Neuron (in vitro differentiated cells): Measurements from ENCODE around the gene COG5.

Experiments used
- H2AFZ ChIP-seq: one replicate; pipeline ENCODE4 v1.6.1; 2013; ENCODE audit warnings: low read depth, mild to moderate bottlenecking, inconsistent platforms, low read length, moderate library complexity
- H3K27me3 ChIP-seq: one replicate; pipeline ENCODE4 v1.6.1; 2013; ENCODE audit warnings: low read length; ENCODE audit not compliant: insufficient read depth
- H3K36me3 ChIP-seq: one replicate; pipeline ENCODE4 v1.6.1; 2013; ENCODE audit warnings: low read length; ENCODE audit not compliant: insufficient read depth
- H3K4me1 ChIP-seq: one replicate; pipeline ENCODE4 v1.6.1; 2013; ENCODE audit warnings: low read length; ENCODE audit not compliant: insufficient read depth
- H3K4me3 ChIP-seq: 2 replicates; pipeline ENCODE4 v1.5.1; 2013; ENCODE audit warnings: mild to moderate bottlenecking, low read length, moderate library complexity
- H3K9me3 ChIP-seq: one replicate; pipeline ENCODE4 v1.6.1; 2013; ENCODE audit warnings: low read length

The COG5 gene

DNA sequence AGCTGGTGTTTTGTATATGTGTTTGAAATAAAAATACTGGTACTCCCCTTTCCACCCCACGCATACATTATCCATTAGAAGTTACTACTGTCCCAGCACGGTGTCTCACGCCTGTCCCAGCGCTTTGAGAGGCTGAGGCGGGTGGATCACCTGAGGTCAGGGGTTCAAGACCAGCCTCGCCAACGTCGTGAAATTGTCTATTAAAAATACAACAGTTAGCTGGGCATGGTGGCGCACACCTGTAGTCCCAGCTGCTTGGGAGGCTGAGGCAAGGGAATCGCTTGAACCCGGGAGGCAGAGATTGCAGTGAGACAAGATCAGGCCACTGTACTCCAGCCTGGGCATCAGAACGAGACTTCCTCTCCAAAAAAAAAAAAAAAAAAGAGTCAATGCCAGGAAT lies 392.2 kb downstream of the COG5 start:
- Histone ChIP-seq H3K36me3 (no peaks in the 10 kb centered on the region), H3K9me3 (no peaks in the 10 kb centered on the region), H2AFZ (no peak overlapping the region), H3K27me3 (no peaks in the 10 kb centered on the region), H3K4me1 (peaks cover 20% of the 10 kb centered on the region), H3K4me3 (no peak overlapping the region)

DNA sequence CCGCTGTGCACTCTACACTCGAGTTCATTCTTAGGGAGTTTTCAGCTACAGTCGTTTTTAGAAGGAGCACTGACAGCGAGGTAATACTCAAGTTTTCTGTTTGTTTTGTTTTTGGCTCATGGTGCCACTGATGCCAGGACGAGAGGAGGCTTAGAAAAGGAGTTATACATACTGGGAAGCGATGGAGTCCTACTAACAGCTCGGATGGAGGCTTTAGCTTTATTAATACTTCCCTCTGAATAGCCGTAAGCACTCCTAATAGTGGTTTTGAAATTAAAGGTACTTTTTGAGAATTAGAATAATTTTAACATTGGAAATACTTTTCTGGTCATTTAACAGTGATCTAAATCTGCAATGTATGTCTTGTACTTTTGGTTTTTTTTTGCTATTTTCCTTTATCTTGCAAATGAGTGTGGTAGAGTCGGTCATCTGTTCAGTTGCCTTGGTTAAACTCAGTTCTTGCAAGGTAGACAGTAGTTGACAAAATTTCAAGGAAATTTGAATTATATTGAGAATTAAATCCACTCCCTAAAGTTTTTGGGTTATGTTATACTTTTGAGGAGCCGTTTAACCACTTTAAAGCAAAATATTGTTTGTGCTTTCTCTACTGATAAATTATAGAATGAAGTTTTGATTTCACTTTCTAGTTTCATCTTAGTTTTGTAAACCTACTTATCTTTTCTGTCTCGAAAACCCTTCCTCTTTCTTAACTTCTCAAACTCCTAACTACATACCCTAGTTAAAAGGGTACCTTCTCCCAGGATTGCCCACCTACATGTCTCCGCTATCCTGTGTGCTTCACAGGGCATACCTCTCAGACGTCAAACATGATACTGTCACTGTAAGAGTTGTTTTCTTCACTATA lies 393.4 kb downstream of the COG5 start:
- H3K36me3 ChIP-seq = no peaks in the 10 kb centered on the region

DNA sequence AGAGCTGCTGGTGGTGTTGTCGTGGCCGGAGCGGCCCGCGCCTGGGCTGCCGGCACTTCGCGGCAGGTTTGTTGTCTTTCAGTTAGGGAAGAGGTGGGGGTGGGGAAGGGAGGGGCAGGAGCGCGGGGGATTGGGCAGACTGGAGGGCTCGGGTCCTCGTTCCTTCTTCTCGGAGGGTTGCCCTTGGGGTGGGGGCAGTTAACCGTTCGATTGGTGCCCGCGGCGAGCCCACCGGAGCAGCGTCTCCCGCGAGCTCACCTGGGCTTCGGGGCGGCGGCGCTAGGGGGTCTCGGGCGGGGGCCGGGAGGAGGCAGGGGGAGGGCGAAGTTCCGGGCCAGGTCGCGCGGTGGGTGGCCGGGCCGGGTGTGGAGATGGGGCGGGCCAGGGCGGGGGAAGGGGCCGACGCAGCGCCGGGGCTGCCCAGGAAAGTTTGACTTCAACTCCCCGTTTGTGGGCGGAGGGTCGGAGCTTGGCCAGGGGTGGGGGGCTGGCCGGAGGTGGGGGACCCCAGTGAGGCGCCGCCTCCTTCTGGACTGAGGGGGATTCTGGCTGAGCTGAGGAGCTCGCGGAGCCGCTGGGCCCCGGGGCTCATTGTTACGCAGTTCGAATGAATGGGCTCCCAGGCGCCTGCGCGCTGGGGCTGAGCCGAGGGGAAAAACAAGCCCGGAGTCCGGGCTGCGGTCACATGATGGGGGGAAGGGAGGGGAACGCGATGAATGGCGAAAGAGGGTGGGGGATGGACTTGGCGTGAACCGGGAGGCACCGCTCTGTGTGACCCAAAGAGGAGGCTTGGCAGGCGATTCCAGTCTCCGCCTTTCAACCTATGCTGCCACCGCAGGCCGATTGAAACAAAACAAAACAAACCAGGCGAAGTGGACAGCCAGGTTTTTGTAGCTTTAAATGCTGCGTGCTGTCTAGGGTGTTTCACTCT lies 394.3 kb downstream of the COG5 start:
- H3K4me1 ChIP-seq = peaks cover 18% of the 10 kb centered on the region
- no peaks in the 10 kb centered on the region for H3K36me3 ChIP-seq
- no peaks in the 10 kb centered on the region for H3K9me3 ChIP-seq
- H3K27me3 ChIP-seq = no peaks in the 10 kb centered on the region
- no peak overlapping the region for H2AFZ ChIP-seq
- H3K4me3 ChIP-seq = peak overlapping the region; percentile 87

More for the DNA sequence above, 393.4 kb downstream of the COG5 start:
- H2AFZ ChIP-seq = no peak overlapping the region
- no peaks in the 10 kb centered on the region for H3K9me3 ChIP-seq
- H3K4me3 ChIP-seq = peak overlapping the region; percentile 87
- H3K4me1 ChIP-seq = peaks cover 20% of the 10 kb centered on the region
- no peaks in the 10 kb centered on the region for H3K27me3 ChIP-seq

- peak within 1 kb of the TSS; percentile 42 for H2AFZ ChIP-seq
- no peaks in the 10 kb centered on the region for H3K27me3 ChIP-seq
- no peaks in the 10 kb centered on the region for H3K36me3 ChIP-seq
- H3K4me1 ChIP-seq = peaks cover 10% of the 10 kb centered on the region
- peak within 1 kb of the TSS; percentile 87 for H3K4me3 ChIP-seq
- no peaks in the 10 kb centered on the region for H3K9me3 ChIP-seq
Observed at GRCh38 chr7:107168233-107169119, 395.2 kb downstream of the COG5 start, which contains the start of gene HBP1. HBP1 (plus strand) TSS chr7:107169003; CDS start chr7:107179894, 10,891 bp downstream.

DNA sequence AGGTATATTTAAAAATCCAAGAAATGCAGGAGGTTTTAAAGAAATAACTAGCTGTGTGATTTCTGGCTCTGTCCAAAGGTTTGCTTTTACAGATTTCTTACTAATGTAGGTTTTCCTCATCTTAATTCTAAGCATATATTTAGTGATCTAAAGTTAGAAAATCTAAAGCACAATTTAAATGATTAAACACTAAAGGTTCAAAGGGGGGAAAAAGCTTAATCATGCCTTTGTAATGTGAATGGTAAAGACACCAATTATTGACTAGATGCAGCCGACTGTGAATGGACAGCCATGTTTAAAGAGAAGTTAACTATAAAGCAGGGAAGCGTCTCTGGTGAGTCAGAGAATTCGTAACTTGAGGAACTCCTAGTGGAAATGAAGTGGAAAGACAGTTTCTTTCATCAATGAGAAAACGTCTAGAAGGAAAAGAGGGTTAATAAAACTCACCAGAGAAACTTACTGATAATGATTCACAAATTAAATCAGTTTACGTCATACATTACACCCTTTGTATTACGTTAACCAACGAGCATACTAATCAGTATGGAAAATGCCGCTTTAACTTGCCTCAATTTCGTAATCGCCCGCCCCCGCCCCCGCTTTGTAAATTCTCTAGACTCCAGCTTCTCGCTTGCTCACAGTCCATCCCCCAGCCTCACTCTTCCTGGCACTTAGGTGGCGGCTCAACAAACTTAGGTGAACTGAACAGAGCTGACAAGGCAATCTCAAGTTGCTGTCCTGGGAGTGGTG lies 396.1 kb downstream of the COG5 start:
- Histone ChIP-seq H3K36me3 (no peaks in the 10 kb centered on the region), H3K4me3 (peak overlapping the region; percentile 53), H3K4me1 (peaks cover 4% of the 10 kb centered on the region), H2AFZ (peak overlapping the region; percentile 42), H3K9me3 (no peaks in the 10 kb centered on the region), H3K27me3 (no peaks in the 10 kb centered on the region)

DNA sequence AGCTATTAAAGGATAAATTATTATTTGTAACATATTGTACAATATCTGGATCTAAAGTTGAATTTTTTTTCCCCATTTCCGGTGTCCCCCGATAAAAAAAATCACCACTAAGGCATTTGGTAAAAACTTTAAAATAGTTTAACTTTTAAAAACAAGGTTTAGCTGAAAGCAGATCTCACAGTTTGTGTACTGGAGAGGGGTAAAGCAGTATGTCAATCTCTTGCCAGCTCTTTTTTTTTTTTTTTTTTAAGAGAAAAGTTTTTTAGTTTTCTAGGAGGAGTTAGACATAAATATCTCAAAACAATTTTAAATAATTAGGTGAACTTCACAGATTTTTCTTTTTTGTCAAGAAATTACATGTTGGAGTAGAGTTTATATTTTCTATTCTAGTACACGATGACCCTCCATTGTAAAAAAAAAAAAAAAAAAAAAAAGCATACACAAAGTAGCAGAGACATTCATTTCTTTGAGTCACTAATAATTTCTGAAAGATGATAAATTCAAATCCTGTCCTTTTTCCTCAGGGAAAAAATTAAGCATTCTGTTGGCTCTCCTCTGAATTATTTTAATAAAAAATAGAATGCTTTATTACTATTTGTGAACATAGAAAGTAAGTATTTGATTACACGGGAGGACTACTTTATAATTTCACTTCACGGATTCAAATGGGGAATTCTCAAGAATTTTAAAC lies 396.8 kb downstream of the COG5 start:
- H3K4me3 ChIP-seq = peak overlapping the region; percentile 53
- H3K36me3 ChIP-seq = no peaks in the 10 kb centered on the region
- peak overlapping the region; percentile 42 for H2AFZ ChIP-seq
- peaks cover 4% of the 10 kb centered on the region for H3K4me1 ChIP-seq
- H3K9me3 ChIP-seq = no peaks in the 10 kb centered on the region
- H3K27me3 ChIP-seq = no peaks in the 10 kb centered on the region

GRCh38 chr7:107165341-107165740 lies 398.4 kb downstream of the COG5 start:
- no peak overlapping the region for H2AFZ ChIP-seq
- peaks cover under 1% of the 10 kb centered on the region for H3K4me1 ChIP-seq
- H3K36me3 ChIP-seq = no peaks in the 10 kb centered on the region
- H3K4me3 ChIP-seq = no peak overlapping the region
- H3K27me3 ChIP-seq = no peaks in the 10 kb centered on the region
- H3K9me3 ChIP-seq = no peaks in the 10 kb centered on the region

GRCh38 chr7:107164092-107164491 lies 399.6 kb downstream of the COG5 start:
- no peak overlapping the region for H3K4me3 ChIP-seq
- H3K4me1 ChIP-seq = no peaks in the 10 kb centered on the region
- no peak overlapping the region for H2AFZ ChIP-seq
- no peaks in the 10 kb centered on the region for H3K36me3 ChIP-seq
- H3K27me3 ChIP-seq = no peaks in the 10 kb centered on the region
- H3K9me3 ChIP-seq = no peaks in the 10 kb centered on the region

GRCh38 chr7:107162475-107162874 lies 401.2 kb downstream of the COG5 start:
- no peak overlapping the region for H3K4me3 ChIP-seq
- H2AFZ ChIP-seq = no peak overlapping the region
- H3K9me3 ChIP-seq = no peaks in the 10 kb centered on the region
- peaks cover 2% of the 10 kb centered on the region for H3K36me3 ChIP-seq
- H3K27me3 ChIP-seq = no peaks in the 10 kb centered on the region
- no peaks in the 10 kb centered on the region for H3K4me1 ChIP-seq

DNA sequence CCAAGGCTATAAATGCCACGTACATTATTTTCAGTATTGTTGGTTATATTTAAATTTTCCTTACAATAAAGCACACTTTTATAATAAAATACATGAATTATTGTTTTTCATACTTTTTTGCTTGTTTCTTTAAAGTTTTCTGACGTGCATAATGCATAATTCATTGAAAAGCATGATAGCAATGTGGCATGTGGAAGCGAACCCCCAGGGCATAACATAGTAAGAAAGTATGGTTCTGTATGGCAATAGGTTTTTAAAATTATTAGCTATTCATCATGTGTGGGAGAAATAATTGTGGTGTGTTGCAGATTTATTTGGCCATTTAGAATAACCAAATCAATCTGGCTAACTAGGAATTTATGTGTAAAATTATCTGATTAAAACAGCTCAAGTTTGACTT lies 402.3 kb downstream of the COG5 start:
- Histone ChIP-seq H3K36me3 (peaks cover 2% of the 10 kb centered on the region), H3K27me3 (no peaks in the 10 kb centered on the region), H3K4me1 (no peaks in the 10 kb centered on the region), H2AFZ (no peak overlapping the region), H3K9me3 (no peaks in the 10 kb centered on the region), H3K4me3 (no peak overlapping the region)

DNA sequence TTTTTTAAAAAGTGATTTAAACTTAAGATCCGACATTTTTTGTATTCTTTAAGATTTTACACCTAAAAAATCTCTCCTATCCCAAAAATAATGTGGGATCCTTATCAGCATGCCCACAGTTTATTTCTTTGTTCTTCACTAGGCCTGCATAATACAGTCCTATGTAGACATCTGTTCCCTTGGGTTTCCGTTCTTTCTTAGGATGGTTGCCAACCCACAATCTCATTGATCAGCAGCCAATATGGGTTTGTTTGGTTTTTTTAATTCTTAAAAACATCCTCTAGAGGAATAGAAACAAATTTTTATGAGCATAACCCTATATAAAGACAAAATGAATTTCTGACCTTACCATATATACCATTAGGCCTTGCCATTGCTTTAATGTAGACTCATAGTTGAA lies 403.3 kb downstream of the COG5 start:
- Histone ChIP-seq H3K36me3 (peaks cover 2% of the 10 kb centered on the region), H3K9me3 (no peaks in the 10 kb centered on the region), H3K4me1 (no peaks in the 10 kb centered on the region), H3K4me3 (no peak overlapping the region), H2AFZ (no peak overlapping the region), H3K27me3 (no peaks in the 10 kb centered on the region)
